ENCODE data around the gene ZDHHC14.

The ZDHHC14 gene

GRCh38 chr6:157527471-157527907, 146.5 kb downstream of the ZDHHC14 start:
- TF ChIP-seq YY1 (IDR thresholded peaks at IDR 0.05; ENCODE audit: low read depth) (no peak), ZBTB7A (IDR thresholded peaks at IDR 0.05; ENCODE audit: low read depth) (no peak), EGR1 (IDR thresholded peaks at IDR 0.05) (no peak), TAF1 (IDR thresholded peaks at IDR 0.05; ENCODE audit: low read depth) (no peak), TEAD4 (IDR thresholded peaks at IDR 0.05) (no peak), EP300 (IDR thresholded peaks at IDR 0.05; ENCODE audit: borderline replicate concordance) (no peak), TCF12 (IDR thresholded peaks at IDR 0.05; ENCODE audit: low read depth) (no peak), REST (IDR thresholded peaks at IDR 0.05; ENCODE audit: low read depth) (no peak), CREB1 (IDR thresholded peaks at IDR 0.05; ENCODE audit: low read depth) (no peak), USF1 (IDR thresholded peaks at IDR 0.05) (no peak), NFIC (IDR thresholded peaks at IDR 0.05) (no peak), FOXM1 (IDR thresholded peaks at IDR 0.05; ENCODE audit: borderline replicate concordance, low read depth) (no peak), CEBPB (IDR thresholded peaks at IDR 0.05) (no peak; the same call in 1 of the 2 replicates), RAD21 (IDR thresholded peaks at IDR 0.05; ENCODE audit: low read depth) (no peak)
- TF ChIP-seq, protein P1, sequence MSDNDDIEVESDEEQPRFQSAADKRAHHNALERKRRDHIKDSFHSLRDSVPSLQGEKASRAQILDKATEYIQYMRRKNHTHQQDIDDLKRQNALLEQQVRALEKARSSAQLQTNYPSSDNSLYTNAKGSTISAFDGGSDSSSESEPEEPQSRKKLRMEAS (IDR thresholded peaks at IDR 0.05) = no peak

DNA sequence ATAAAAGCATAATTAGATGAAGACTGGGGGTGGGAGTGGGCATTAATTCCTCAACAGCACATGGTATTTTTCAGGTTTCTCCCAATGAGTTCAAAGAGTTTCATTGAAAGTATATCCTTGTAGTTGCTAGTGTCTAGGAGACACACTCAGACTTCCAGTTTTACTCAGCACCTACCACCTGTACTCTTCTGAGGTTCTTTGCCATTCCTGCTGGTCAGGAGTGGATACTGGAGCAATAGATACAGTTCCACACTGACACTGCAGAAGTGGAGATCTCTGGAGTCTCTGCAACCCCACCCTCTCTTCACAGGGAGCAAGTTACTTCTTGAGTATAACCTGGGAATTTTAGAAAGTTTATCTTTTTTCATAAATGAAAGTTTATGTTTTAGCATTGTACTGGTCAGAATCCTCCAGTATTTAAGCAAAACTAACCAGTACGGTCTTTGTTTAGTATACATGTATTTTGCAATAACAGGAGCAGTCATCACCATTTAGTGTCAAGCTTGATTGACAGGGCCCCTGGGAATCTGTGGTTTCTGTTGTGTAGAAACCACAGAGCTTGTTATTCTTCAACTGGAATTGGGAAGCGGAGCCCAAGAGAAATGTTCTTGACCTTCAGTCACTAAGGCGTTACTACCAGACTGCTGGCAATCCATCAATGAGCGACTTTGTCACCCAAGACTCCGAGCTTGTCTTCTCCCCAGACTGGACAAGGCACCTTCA, 148.1 kb downstream of the ZDHHC14 start:
- no peak for TF ChIP-seq TEAD4 (IDR thresholded peaks at IDR 0.05)
- no peak for TF ChIP-seq NFIC (IDR thresholded peaks at IDR 0.05)
- TF ChIP-seq EGR1 (IDR thresholded peaks at IDR 0.05) = no peak
- TF ChIP-seq FOXM1 (IDR thresholded peaks at IDR 0.05; ENCODE audit: borderline replicate concordance, low read depth) = no peak
- TF ChIP-seq RAD21 (IDR thresholded peaks at IDR 0.05; ENCODE audit: low read depth) = no peak
- no peak for TF ChIP-seq CREB1 (IDR thresholded peaks at IDR 0.05; ENCODE audit: low read depth)
- TF ChIP-seq, protein P1 (IDR thresholded peaks at IDR 0.05) = no peak
- no peak for TF ChIP-seq YY1 (IDR thresholded peaks at IDR 0.05; ENCODE audit: low read depth)
- TF ChIP-seq EP300 (IDR thresholded peaks at IDR 0.05; ENCODE audit: borderline replicate concordance) = no peak

DNA sequence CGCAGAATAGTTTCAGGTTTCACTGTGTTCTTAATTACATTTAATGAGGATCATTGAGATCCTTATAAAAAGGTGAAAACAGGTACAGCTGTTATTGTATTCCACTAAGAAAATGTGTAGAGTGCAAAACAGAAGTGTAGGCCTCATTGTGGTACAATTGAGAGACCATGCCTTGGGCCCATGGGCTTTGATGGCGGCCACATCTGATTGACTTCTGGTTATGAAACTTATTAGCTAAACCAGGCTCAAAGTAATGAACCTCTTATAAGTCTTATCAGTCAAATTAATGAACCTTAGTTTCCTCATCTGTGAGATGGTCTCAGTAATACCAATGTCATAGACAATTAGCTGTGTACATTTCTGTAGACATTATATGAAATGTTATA, 148.7 kb downstream of the ZDHHC14 start:
- TF ChIP-seq CREB1 (IDR thresholded peaks at IDR 0.05; ENCODE audit: low read depth) = no peak
- TF ChIP-seq USF1 (IDR thresholded peaks at IDR 0.05) = no peak
- no peak for TF ChIP-seq ZBTB7A (IDR thresholded peaks at IDR 0.05; ENCODE audit: low read depth)
- TF ChIP-seq TEAD4 (IDR thresholded peaks at IDR 0.05) = no peak
- no peak for TF ChIP-seq EP300 (IDR thresholded peaks at IDR 0.05; ENCODE audit: borderline replicate concordance)
- no peak for TF ChIP-seq REST (IDR thresholded peaks at IDR 0.05; ENCODE audit: low read depth)
- TF ChIP-seq NFIC (IDR thresholded peaks at IDR 0.05) = no peak
- no peak for TF ChIP-seq YY1 (IDR thresholded peaks at IDR 0.05; ENCODE audit: low read depth)
- TF ChIP-seq TAF1 (IDR thresholded peaks at IDR 0.05; ENCODE audit: low read depth) = no peak
- TF ChIP-seq FOXM1 (IDR thresholded peaks at IDR 0.05; ENCODE audit: borderline replicate concordance, low read depth) = no peak
- TF ChIP-seq CEBPB (IDR thresholded peaks at IDR 0.05) = no peak
- no peak for TF ChIP-seq EGR1 (IDR thresholded peaks at IDR 0.05)
- TF ChIP-seq, protein P1 (IDR thresholded peaks at IDR 0.05) = no peak
- TF ChIP-seq RAD21 (IDR thresholded peaks at IDR 0.05; ENCODE audit: low read depth) = no peak
- no peak for TF ChIP-seq TCF12 (IDR thresholded peaks at IDR 0.05; ENCODE audit: low read depth)

GRCh38 chr6:157530126-157530525, 149.1 kb downstream of the ZDHHC14 start:
- no peak for TF ChIP-seq TAF1 (IDR thresholded peaks at IDR 0.05; ENCODE audit: low read depth)
- no peak for TF ChIP-seq USF1 (IDR thresholded peaks at IDR 0.05)
- no peak for TF ChIP-seq TCF12 (IDR thresholded peaks at IDR 0.05; ENCODE audit: low read depth)
- TF ChIP-seq, protein P1 (IDR thresholded peaks at IDR 0.05) = no peak
- TF ChIP-seq RAD21 (IDR thresholded peaks at IDR 0.05; ENCODE audit: low read depth) = no peak
- TF ChIP-seq ZBTB7A (IDR thresholded peaks at IDR 0.05; ENCODE audit: low read depth) = no peak
- no peak for TF ChIP-seq TEAD4 (IDR thresholded peaks at IDR 0.05)
- no peak for TF ChIP-seq EGR1 (IDR thresholded peaks at IDR 0.05)
- no peak for TF ChIP-seq NFIC (IDR thresholded peaks at IDR 0.05)
- TF ChIP-seq YY1 (IDR thresholded peaks at IDR 0.05; ENCODE audit: low read depth) = no peak
- TF ChIP-seq CREB1 (IDR thresholded peaks at IDR 0.05; ENCODE audit: low read depth) = no peak
- TF ChIP-seq REST (IDR thresholded peaks at IDR 0.05; ENCODE audit: low read depth) = no peak
- TF ChIP-seq FOXM1 (IDR thresholded peaks at IDR 0.05; ENCODE audit: borderline replicate concordance, low read depth) = no peak
- no peak for TF ChIP-seq CEBPB (IDR thresholded peaks at IDR 0.05)
- TF ChIP-seq EP300 (IDR thresholded peaks at IDR 0.05; ENCODE audit: borderline replicate concordance) = no peak
